Left lung (tissue), 10 donors: ENCODE measurements around the gene GRM7. TPM values are rescaled to one million over a fixed set of nuclear protein-coding genes. Genes with fewer than 3 reads are reported as not detected.

Experiments
- ATAC-seq: fragments of 200-7000 bp; cut with Tn5 transposase; one replicate; pipeline ENCODE4 v1.9.1; 2020; ENCODE audit warnings: moderate library complexity
- DNase-seq, 4 donors: peaks; one replicate each; pipeline ENCODE4 v3.0.0-alpha.2; 2013 to 2020
- H3K27ac ChIP-seq, 2 donors: fragments of 200-600 bp; sonication (generic) in 1 of 2; one replicate each; pipeline versions ENCODE4 v1.5.0 to v1.8.0; 2020 to 2021
- H3K27me3 ChIP-seq, 2 donors: fragments of 200-600 bp; sonication (generic) in 1 of 2; one replicate each; pipeline versions ENCODE4 v1.5.0 to v1.8.0; 2020 to 2021
- H3K36me3 ChIP-seq, 2 donors: fragments of 200-600 bp; sonication (generic) in 1 of 2; one replicate each; pipeline versions ENCODE4 v1.5.0 to v1.8.0; 2020 to 2021
- H3K4me1 ChIP-seq, 2 donors: fragments of 200-600 bp; one replicate each; pipeline ENCODE4 v1.8.0; 2021
- H3K4me3 ChIP-seq, 2 donors: fragments of 200-600 bp; sonication (generic) in 1 of 2; one replicate each; pipeline versions ENCODE4 v1.5.0 to v1.8.0; 2020 to 2021; ENCODE audit warnings: mild to moderate bottlenecking in 1 of 2
- H3K9me3 ChIP-seq, 2 donors: fragments of 200-600 bp; sonication (generic) in 1 of 2; one replicate each; pipeline versions ENCODE4 v1.5.0 to v1.8.0; 2020 to 2021
- CTCF ChIP-seq, 2 donors: fragments of 200-600 bp; sonication (generic) in 1 of 2; IDR thresholded peaks; one replicate each; pipeline versions ENCODE4 v1.5.0 to v1.8.0; 2021; ENCODE audit warnings: antibody characterized with exemption in 2 of 2
- intact Hi-C, 2 donors: fragments of 100-400 bp; cut with DNase I; formaldehyde crosslinking; loops; one replicate each; pipeline versions ENCODE4 v1.11.2 to v1.14.2; 2022
- polyA plus RNA-seq, 6 donors: library from polyadenylated mRNA; unstranded; fragments of 120-200 nt; gene quantifications; one replicate each; pipeline ENCODE4 v1.2.1, GENCODE V29; 2013; ENCODE audit not compliant: insufficient read length in 6 of 6
- total RNA-seq, 2 donors: library from RNA; stranded (reverse); fragmentation: NEBNext Ultra II Directional; extraction: Animal tissue kit (Norgen Biotek cat#: 25700); gene quantifications; one replicate each; pipeline ENCODE4 v1.2.1, GENCODE V29; 2021
- donor health status: DM: no; HTN: yes; CAD: no.
- donor health status: DM: no; HTN: no; CAD: no.

Gene GRM7
- total and polyA plus RNA-seq, 8 donors = 0.04 to 0.72 (median 0.27) TPM

GRCh38 chr3:7585052-7585451 lies 724.1 kb downstream of the GRM7 start:
- Histone ChIP-seq H3K9me3 (peaks cover 0 to 3% of the 10 kb centered on the region in 2 donors), H3K27me3 (no peaks in the 10 kb centered on the region), H3K4me3 (no peak overlapping the region), H3K36me3 (no peaks in the 10 kb centered on the region), H3K4me1 (no peaks in the 10 kb centered on the region), H3K27ac (no peak overlapping the region)
- intact Hi-C loops = no loop called here
- DNase-seq (peak in 1 of 4 donors; percentile 21), ATAC-seq (no peak)
- no peak for TF ChIP-seq CTCF (IDR thresholded peaks at IDR 0.05)

- DNase-seq = no peak
Observed at GRCh38 chr3:7588236-7588635, 727.3 kb downstream of the GRM7 start.

GRCh38 chr3:7589526-7589925 lies 728.6 kb downstream of the GRM7 start:
- no peaks in the 10 kb centered on the region for H3K27me3 ChIP-seq
- intact Hi-C loops = no loop called here
- no peaks in the 10 kb centered on the region for H3K9me3 ChIP-seq
- ATAC-seq = no peak
- H3K27ac ChIP-seq = no peak overlapping the region
- no peak for DNase-seq
- no peak for TF ChIP-seq CTCF (IDR thresholded peaks at IDR 0.05)
- H3K4me1 ChIP-seq = no peaks in the 10 kb centered on the region
- H3K4me3 ChIP-seq = no peak overlapping the region
- no peaks in the 10 kb centered on the region for H3K36me3 ChIP-seq

More at GRCh38 chr3:7588236-7588635, 727.3 kb downstream of the GRM7 start:
- intact Hi-C loops = no loop called here
- H3K27ac ChIP-seq = no peak overlapping the region
- H3K4me1 ChIP-seq = no peaks in the 10 kb centered on the region
- peaks cover 0 to under 1% of the 10 kb centered on the region in 2 donors for H3K9me3 ChIP-seq
- TF ChIP-seq CTCF (IDR thresholded peaks at IDR 0.05) = no peak
- H3K4me3 ChIP-seq = no peak overlapping the region
- H3K36me3 ChIP-seq = no peaks in the 10 kb centered on the region
- no peak for ATAC-seq
- H3K27me3 ChIP-seq = no peaks in the 10 kb centered on the region

GRCh38 chr3:7602297-7602696 lies 741.4 kb downstream of the GRM7 start:
- Histone ChIP-seq H3K27me3 (no peaks in the 10 kb centered on the region), H3K27ac (no peak overlapping the region), H3K36me3 (no peaks in the 10 kb centered on the region), H3K4me3 (no peak overlapping the region), H3K9me3 (no peaks in the 10 kb centered on the region), H3K4me1 (no peaks in the 10 kb centered on the region)
- TF ChIP-seq CTCF (IDR thresholded peaks at IDR 0.05) = no peak
- intact Hi-C loops = no loop called here
- DNase-seq (no peak), ATAC-seq (no peak)

- H3K36me3 ChIP-seq = no peaks in the 10 kb centered on the region
- no peak for DNase-seq
- intact Hi-C loops = no loop called here
- no peak overlapping the region for H3K27ac ChIP-seq
- no peak overlapping the region for H3K4me3 ChIP-seq
- TF ChIP-seq CTCF (IDR thresholded peaks at IDR 0.05) = no peak
- no peaks in the 10 kb centered on the region for H3K27me3 ChIP-seq
- no peaks in the 10 kb centered on the region for H3K9me3 ChIP-seq
- ATAC-seq = no peak
- H3K4me1 ChIP-seq = no peaks in the 10 kb centered on the region
Observed at GRCh38 chr3:7607083-7607482, 746.2 kb downstream of the GRM7 start.
